GM18907 (cell line): ENCODE measurements around the gene ZFP2.

Source experiments
- ATAC-seq: cut with Tn5 transposase; IDR thresholded peaks from one replicate; pipeline ENCODE4 v1.9.1; 2021; ENCODE audit warnings: mild to moderate bottlenecking, moderate library complexity; ENCODE audit not compliant: unreplicated experiment

Gene ZFP2

GRCh38 chr5:178965465-178966055 is 69.8 kb downstream of the ZFP2 start:
- no peak for ATAC-seq

- no peak for ATAC-seq
Observed at GRCh38 chr5:178981381-178981780, 85.7 kb downstream of the ZFP2 start.
